DMS53 treated with DMSO at 0.1 percent for 48 hours (cell line): ENCODE results near the gene BRD4.
A peak's percentile ranks its signal among the peaks of the same experiment; 100 is the strongest.
"Not testable (repeated sequence)": the region's sequence is repeated elsewhere in the genome, so short reads cannot be mapped to it uniquely, and the experiment has no call there.

Source experiments
- DNase-seq: peaks from one replicate; lab custom pipeline; 2025; ENCODE audit not compliant: unreplicated experiment; lab: John Stamatoyannopoulos, UW

Gene BRD4

DNA sequence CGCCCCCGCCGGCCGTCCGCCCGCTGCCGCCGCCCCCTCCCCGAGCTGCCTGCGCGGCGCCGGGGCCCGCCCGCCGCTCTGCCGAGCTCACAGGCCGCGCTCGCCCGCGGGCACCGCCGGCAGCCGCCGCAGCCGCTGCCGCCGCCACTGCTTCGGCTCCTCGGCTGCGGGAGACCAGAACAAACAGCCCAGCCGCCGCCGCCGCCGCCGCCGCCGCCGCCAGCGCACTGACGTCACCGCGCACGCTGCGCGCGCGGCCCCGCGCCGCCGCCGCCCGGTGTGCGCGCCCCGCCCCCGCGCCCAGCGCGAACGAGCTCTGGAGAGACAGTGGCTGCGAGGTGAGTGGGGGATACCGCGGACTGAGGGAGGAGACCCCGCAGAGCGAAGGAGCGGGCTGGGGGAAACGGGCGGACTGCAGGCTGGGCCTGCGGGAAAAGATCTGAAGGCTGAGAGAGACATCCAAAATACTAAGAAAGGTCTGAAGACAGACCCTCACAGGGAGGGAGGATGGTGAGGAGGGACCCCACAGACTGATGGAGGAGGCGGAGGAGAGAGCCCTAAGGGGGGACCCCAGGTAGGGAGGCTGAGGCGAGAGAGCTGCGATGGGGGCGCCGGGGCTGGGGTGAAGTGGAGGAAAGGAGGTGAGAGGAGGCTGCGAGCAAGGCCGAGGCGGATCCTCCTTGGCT is at the start of gene BRD4:
Gene BRD4, minus strand, starts transcription at position 229 of the 686 bp plus-strand sequence. CDS start 59,440 bp downstream, outside the sequence.
- peak; percentile 15 for DNase-seq

DNA sequence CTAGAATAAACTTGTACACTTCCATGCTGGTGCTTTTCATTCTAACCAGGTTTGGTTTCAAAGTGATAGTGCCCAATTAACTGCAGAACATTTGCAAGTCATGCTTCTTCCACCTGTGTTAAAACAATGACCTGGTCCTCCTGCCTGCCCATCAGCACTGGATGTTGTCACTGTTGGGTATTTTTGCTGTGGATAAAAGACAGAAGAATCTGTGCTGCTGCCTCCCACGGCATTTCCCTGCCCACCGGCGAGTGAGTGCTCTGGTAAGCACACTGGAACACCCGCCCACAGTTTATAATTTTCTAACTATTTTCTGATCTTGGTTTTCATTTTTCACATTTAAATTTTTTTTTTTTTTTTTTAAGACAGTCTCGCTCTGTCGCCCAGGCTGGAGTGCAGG is 49.5 kb upstream of the BRD4 start:
- DNase-seq: no peak

DNA sequence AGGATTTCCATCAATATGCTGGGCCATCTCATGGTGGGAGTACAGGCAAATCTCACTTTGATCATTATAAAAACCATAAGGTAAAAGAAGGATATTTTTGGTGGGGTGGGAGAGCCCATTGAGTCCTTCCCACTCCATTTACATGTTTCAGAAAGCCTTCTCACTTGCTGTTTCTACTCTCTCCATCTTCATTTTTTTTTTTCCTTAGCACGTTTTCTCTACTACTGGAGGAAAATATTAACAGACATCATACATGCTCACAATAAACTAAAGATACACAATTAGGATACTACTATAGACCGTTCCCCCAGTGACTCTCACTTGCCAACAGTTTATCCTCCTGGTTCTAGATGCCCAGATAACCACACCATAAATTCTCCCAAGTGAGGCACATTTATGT is 49.1 kb upstream of the BRD4 start:
- no peak for DNase-seq

GRCh38 chr19:15379999-15380647 is 47.8 kb upstream of the BRD4 start:
- peak; percentile 40 for DNase-seq

DNA sequence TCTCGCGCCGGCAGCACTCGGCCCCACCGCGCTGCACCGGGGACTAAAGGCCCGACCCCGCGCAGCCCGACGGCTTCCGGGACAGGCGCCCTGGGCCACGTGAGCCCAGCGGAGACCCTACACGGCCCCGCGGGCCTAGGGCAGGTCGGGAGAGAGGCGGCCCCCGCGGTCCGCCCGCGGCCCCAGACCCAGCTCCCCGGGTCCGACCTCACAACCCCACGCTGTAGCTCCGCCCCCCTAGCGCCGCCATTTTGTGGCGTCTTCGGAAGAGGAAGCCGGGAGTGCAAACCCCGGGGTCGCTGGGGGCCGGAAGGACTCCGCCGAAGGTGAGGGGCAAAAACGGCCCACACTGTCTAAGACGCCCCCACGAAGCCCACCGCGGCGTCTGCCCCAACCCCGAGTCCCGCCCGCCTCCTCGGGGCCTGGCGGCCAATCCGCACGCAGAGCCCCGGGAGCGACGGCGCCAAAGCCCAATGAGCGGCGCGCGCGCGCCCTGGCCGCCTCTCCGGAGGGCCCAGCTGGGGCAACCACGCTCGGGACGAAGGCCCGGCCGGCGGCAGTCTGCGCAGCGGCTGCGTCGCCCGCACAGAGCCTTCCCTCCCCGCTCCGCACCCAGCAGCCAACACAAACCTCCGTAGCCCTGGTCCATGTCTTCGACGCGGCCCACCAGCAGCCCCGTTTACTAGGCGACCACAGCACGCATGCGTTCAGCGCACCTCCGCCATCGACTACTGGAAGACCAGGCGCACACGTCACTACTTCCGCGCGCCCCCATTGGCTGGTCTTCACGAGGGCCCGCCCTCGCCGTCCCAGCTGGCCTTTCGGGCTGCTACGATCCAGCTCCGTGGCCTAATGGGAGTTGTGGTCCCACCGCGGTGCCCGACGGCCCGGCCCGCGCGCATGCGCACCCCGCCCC is 47.0 kb upstream of the BRD4 start, which contains the start of gene AKAP8:
Gene AKAP8, minus strand, starts transcription at position 705 of the 916 bp plus-strand sequence. Its CDS starts 56 bp downstream, at position 649.
- peak; percentile 85 for DNase-seq

GRCh38 chr19:15378534-15379082 is 46.3 kb upstream of the BRD4 start:
- DNase-seq: peak; percentile 44

- no peak for DNase-seq
These were observed 42.6 kb upstream of the BRD4 start for GRCh38 chr19:15374796-15375440.

GRCh38 chr19:15374105-15374651 is 41.8 kb upstream of the BRD4 start:
- DNase-seq: no peak

DNA sequence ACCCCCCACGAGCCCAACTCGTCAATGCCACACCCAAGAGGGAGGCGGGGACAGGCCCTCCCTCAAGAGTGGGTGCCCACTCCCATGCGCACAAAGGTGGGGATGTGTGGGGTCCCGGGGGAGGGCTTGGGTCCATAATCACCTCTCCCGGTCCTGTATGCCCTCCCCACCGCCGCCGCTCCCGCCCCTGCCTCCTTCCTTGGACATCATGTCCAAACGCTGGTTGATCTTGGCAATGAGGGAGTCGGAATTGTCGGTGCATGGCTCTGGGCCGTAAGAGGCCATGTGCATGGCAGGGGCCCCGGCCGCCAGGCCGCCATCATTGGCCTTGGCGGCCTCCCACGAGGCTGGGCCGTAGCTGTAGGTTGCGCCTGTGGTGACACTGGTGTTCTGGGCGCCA is 41.3 kb upstream of the BRD4 start:
- no peak for DNase-seq

- DNase-seq: no peak
These were observed 40.6 kb upstream of the BRD4 start for GRCh38 chr19:15372891-15373301.

- no peak for DNase-seq
These were observed 40.1 kb upstream of the BRD4 start for GRCh38 chr19:15372470-15372869.

GRCh38 chr19:15371786-15372380 is 39.5 kb upstream of the BRD4 start:
- DNase-seq: no peak

DNA sequence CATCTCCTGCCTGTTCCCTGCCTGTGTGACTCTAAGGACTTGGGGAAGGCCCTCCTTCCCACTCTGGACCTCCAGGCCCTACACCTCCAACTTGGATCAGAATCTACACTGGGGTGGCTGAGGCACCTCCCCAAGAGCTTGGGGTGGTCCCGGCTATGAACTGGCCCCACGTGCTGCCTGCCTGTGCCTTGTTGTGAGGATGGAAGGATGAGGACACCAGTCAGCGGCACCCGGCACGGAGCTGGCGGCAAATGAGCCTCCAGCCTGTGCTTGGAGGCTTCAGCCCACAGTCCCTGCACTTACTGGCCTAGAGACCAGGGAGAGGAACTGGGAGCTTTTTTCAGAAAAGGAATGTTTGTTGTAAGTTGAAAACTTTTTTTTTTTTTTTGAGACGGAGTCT is 38.8 kb upstream of the BRD4 start:
- no peak for DNase-seq

- DNase-seq: no peak
These were observed 37.2 kb upstream of the BRD4 start for GRCh38 chr19:15369594-15369891.

GRCh38 chr19:15368798-15369593 is 36.7 kb upstream of the BRD4 start:
- DNase-seq: no peak

DNA sequence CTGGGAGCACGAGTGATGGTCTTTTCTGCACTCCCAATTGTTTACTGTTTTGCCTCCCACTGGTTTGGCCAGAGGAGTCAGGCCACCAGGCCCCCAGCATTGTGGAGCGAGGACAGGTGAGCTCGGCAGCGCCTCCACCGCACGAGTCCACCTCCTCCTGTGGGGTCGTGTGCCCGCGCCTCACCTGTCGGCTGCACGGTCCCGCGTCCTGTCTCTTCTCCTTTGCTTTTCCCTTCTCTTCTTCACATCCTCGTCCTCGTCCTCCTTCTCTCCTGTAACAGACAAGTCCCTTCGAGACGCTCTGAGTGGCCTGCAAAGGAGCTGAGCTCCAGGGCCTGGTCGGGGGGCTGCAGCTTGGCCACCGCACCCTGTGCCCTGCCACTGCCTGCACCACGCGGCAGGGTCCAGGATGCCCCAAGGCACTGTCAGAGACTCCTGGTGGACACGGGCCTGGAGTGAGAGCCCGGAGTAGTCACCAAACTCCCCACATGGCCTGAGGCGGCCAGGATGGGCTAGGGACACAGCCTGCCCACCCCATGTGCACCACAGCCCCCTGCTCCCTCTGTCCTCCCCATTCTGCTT is 35.8 kb upstream of the BRD4 start:
- no peak for DNase-seq

- DNase-seq: no peak
These were observed 35.1 kb upstream of the BRD4 start for GRCh38 chr19:15367439-15367838.

GRCh38 chr19:15365264-15365663 is 32.9 kb upstream of the BRD4 start:
- DNase-seq: no peak

GRCh38 chr19:15363791-15364190 is 31.5 kb upstream of the BRD4 start:
- DNase-seq: not testable (repeated sequence)
